Activated CD8-positive, alpha-beta T cell treated with anti-CD3 and anti-CD28 coated beads for 36 hours (primary cell): Measurements from ENCODE around the gene SORCS3. TPM values are rescaled to one million over a fixed set of nuclear protein-coding genes. Genes with fewer than 3 reads are reported as not detected.

ENCODE experiments used
- ATAC-seq: fragments of 200-7000 bp; cut with Tn5 transposase; one replicate; pipeline ENCODE4 v1.10.0; 2021; ENCODE audit warnings: mild to moderate bottlenecking, moderate library complexity
- CTCF ChIA-PET: fragments of 350-600 bp; sonication (Branson Sonifier 250); formaldehyde crosslinking; loops from one replicate; lab custom pipeline; 2021; ENCODE audit warnings: antibody characterized with exemption; lab: Charles Lee
- POLR2A ChIA-PET: fragments of 350-600 bp; sonication (Branson Sonifier 250); formaldehyde crosslinking; loops from one replicate; lab custom pipeline; 2021; ENCODE audit warnings: antibody characterized with exemption; lab: Charles Lee
- DNase-seq: peaks from one replicate; pipeline ENCODE4 v3.0.0-alpha.2; 2020
- H3K27ac Mint-ChIP-seq: one replicate; pipeline ENCODE4 v1.8.0; 2021; ENCODE audit warnings: mild to moderate bottlenecking, mixed read lengths
- H3K27me3 Mint-ChIP-seq: one replicate; pipeline ENCODE4 v1.8.0; 2021; ENCODE audit warnings: mixed read lengths
- H3K36me3 Mint-ChIP-seq: one replicate; pipeline ENCODE4 v1.8.0; 2021; ENCODE audit warnings: low read depth, mixed read lengths
- H3K4me1 Mint-ChIP-seq: one replicate; pipeline ENCODE4 v1.8.0; 2021; ENCODE audit warnings: low read depth, mixed read lengths
- H3K4me3 Mint-ChIP-seq: one replicate; pipeline ENCODE4 v1.8.0; 2021; ENCODE audit warnings: mild to moderate bottlenecking, moderate library complexity, mixed read lengths
- H3K9me3 Mint-ChIP-seq: one replicate; pipeline ENCODE4 v1.8.0; 2021; ENCODE audit warnings: mixed read lengths
- intact Hi-C: fragments of 100-400 bp; cut with micrococcal nuclease; formaldehyde crosslinking; loops from one replicate; pipeline ENCODE4 v1.10.0; 2022
- total RNA-seq, 2 experiments: library from RNA; stranded (reverse); gene quantifications; one replicate each; pipeline ENCODE4 v1.2.3, GENCODE V29; 2021
- TF ChIP-seq, protein P1 (sequence below): fragments of 200-600 bp; IDR thresholded peaks from one replicate; pipeline ENCODE4 v1.8.0; 2022; ENCODE audit warnings: antibody characterized with exemption, mild to moderate bottlenecking

The SORCS3 gene
- total RNA-seq, 2 experiments from 2014 or later = not detected

DNA sequence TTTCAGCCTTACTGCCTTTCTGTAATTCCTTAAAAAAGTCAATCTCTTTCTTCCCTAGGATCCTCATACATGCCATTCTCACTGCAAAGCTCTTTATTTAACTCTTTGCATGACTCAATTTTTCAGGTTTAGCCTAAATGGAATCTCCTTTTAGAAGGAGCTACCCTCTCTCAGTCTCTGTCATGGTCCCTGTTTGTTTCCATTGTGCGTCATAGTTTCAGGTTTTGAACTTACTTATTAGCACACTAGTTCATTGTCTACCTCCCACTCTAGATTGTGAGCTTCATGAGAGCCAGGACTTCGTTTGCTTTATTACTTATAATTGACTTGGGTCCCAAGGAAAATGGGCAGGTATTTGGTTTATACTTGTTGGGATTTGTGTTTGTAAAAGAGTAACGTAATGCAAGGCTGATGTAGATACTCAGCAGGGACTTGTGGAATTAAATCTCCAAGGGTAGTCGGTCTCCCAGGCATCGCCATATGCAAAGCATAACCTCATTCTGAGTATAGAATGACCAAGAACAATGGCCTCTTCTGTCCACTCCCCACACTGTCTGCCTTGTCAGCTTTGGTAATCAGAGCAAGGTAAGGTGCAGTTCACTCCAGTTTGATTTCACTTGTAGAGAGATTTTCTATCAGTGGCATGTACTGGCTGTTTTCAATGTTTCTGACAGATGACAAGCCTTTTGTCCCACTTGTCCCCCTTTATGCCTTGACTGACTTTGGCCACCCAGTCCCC is 252.0 kb downstream of the SORCS3 start:
- TF ChIP-seq, protein P1, sequence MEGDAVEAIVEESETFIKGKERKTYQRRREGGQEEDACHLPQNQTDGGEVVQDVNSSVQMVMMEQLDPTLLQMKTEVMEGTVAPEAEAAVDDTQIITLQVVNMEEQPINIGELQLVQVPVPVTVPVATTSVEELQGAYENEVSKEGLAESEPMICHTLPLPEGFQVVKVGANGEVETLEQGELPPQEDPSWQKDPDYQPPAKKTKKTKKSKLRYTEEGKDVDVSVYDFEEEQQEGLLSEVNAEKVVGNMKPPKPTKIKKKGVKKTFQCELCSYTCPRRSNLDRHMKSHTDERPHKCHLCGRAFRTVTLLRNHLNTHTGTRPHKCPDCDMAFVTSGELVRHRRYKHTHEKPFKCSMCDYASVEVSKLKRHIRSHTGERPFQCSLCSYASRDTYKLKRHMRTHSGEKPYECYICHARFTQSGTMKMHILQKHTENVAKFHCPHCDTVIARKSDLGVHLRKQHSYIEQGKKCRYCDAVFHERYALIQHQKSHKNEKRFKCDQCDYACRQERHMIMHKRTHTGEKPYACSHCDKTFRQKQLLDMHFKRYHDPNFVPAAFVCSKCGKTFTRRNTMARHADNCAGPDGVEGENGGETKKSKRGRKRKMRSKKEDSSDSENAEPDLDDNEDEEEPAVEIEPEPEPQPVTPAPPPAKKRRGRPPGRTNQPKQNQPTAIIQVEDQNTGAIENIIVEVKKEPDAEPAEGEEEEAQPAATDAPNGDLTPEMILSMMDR = no peak
- no peak overlapping the region for H3K27ac Mint-ChIP-seq
- H3K4me1 Mint-ChIP-seq = no peaks in the 10 kb centered on the region
- DNase-seq (no peak), ATAC-seq (no peak)
- H3K27me3 Mint-ChIP-seq = no peaks in the 10 kb centered on the region
- POLR2A ChIA-PET = no interaction called here
- intact Hi-C loops = no loop called here
- H3K36me3 Mint-ChIP-seq = no peaks in the 10 kb centered on the region
- H3K9me3 Mint-ChIP-seq = peaks cover 20% of the 10 kb centered on the region
- no peak overlapping the region for H3K4me3 Mint-ChIP-seq
- CTCF ChIA-PET = no interaction called here

DNA sequence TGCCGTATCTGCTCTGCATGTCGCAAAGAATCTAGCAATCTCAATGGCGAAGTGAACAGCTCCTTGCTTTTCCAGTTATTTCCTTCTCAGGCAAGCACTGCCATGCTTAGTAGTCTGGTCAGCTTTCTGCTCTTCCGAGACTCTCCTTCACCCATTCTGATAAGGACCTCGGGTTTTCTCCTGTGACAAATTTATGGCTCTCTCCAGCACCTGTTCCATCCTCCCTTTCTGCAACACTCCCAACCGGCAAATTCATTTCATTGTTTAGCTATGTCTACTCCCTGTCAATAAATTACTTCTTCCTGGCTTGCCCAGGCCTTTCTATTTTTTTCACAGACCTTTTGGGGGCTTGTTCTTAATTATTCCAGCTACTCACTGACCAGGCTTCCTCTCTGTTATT is 252.6 kb downstream of the SORCS3 start:
- CTCF ChIA-PET = no interaction called here
- POLR2A ChIA-PET = no interaction called here
- intact Hi-C loops = no loop called here
- TF ChIP-seq, protein P1 = no peak
- Mint-ChIP-seq H3K27me3 (no peaks in the 10 kb centered on the region), H3K27ac (no peak overlapping the region), H3K9me3 (peaks cover 15% of the 10 kb centered on the region), H3K36me3 (no peaks in the 10 kb centered on the region), H3K4me3 (no peak overlapping the region), H3K4me1 (no peaks in the 10 kb centered on the region)
- DNase-seq (no peak), ATAC-seq (no peak)

DNA sequence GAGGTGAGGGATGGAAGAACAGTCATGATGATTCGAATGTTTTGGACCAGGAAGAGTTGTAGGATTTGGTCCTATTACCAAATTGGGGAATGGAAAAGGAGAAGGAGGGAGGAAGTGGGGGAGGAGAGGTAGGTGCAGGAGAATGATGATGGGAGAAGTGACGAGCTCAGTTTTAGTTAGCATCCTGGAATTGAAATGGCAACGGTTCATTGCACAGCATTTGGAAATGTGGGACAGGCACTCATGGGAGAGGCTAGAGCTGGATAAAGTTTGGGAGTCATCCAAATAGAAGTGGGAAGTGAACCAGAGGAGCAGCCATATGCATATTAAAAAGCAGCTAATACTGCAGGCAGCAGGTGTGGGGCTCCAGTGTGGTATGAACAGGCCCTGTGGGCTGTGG is 253.6 kb downstream of the SORCS3 start:
- ATAC-seq = no peak
- Mint-ChIP-seq H3K4me1 (no peaks in the 10 kb centered on the region), H3K27me3 (no peaks in the 10 kb centered on the region), H3K27ac (no peak overlapping the region), H3K4me3 (no peak overlapping the region), H3K9me3 (peaks cover 11% of the 10 kb centered on the region), H3K36me3 (no peaks in the 10 kb centered on the region)
- TF ChIP-seq, protein P1 = no peak
- ChIA-PET POLR2A (no interaction called here), CTCF (interaction anchor here (1.0 kb wide), 1 partner anchor 21 kb away, joined by 4 read pairs; no protein-coding TSS in a partner anchor)
- no peak for DNase-seq
- intact Hi-C loops = no loop called here

DNA sequence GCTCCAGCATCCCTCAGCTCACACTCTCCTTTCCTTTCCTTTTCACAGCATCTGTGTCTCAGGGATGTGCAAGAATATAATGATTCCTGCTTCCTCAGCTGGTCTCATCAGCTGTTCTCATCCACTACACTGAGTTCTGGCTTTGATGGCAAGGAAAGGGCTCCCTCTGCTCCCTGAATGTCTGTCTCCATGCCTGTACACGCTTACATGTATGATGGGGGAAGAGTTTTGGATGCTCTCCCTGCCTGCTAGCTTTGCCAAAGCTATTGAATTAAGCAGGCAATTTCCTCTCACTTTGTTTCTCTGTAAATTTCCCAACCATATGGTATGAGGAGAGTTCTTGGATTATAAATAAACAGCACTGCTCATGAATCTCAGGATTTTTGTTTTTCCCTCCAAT is 254.5 kb downstream of the SORCS3 start:
- Mint-ChIP-seq H3K36me3 (no peaks in the 10 kb centered on the region), H3K27ac (no peak overlapping the region), H3K9me3 (peaks cover 7% of the 10 kb centered on the region), H3K4me1 (no peaks in the 10 kb centered on the region), H3K27me3 (no peaks in the 10 kb centered on the region), H3K4me3 (no peak overlapping the region)
- DNase-seq (no peak), ATAC-seq (no peak)
- POLR2A ChIA-PET = no interaction called here
- CTCF ChIA-PET = no interaction called here
- TF ChIP-seq, protein P1 = no peak
- intact Hi-C loops = no loop called here

DNA sequence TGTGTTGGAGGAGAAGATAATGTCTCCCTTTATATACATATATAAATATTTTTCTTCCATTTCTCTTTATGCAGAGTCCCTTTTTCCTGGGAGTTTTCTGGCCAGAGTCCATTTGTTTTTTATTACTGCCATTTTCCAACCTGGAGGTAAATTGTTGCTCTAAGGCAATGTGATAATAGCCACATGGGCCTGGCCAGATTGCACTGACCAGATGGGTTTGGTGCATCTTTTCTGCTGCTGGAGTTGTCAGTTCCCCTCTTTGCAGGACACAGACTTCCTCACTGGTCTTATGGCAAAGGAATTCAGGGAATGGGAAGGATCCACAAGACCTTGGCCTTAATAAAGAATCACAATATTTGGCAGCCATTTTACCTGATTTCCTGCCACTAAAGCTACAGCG is 254.9 kb downstream of the SORCS3 start:
- POLR2A ChIA-PET = no interaction called here
- intact Hi-C loops = no loop called here
- H3K27ac Mint-ChIP-seq = no peak overlapping the region
- H3K27me3 Mint-ChIP-seq = no peaks in the 10 kb centered on the region
- DNase-seq (no peak), ATAC-seq (no peak)
- H3K4me3 Mint-ChIP-seq = no peak overlapping the region
- TF ChIP-seq, protein P1 = no peak
- peaks cover 3% of the 10 kb centered on the region for H3K9me3 Mint-ChIP-seq
- H3K36me3 Mint-ChIP-seq = no peaks in the 10 kb centered on the region
- no peaks in the 10 kb centered on the region for H3K4me1 Mint-ChIP-seq
- CTCF ChIA-PET = no interaction called here
